Mammary epithelial cell (primary cell): ENCODE results near the gene AQP6.

Experiments used
- CTCF ChIP-seq, 2 donors: IDR thresholded peaks in 1 of 2; conservative IDR thresholded peaks in 1 of 2; 2 replicates each; pipeline ENCODE4 v1.5.1; 2011 to 2012; ENCODE audit warnings: inconsistent platforms in 2 of 2, low read length in 2 of 2, mild to moderate bottlenecking in 2 of 2, control low read depth in 1 of 2, low read depth in 1 of 2; ENCODE audit not compliant: insufficient read depth in 1 of 2; ENCODE audit errors: extremely low read depth in 1 of 2
- EZH2 ChIP-seq: IDR thresholded peaks from 2 replicates; pipeline ENCODE4 v1.6.1; 2012; ENCODE audit warnings: low read length, inconsistent platforms, borderline replicate concordance

- no peak for TF ChIP-seq CTCF (conservative IDR thresholded peaks at IDR 0.05 in 1 of 2, IDR thresholded peaks at IDR 0.05 in 1 of 2; ENCODE audit: extremely low read depth in 1 of 2, insufficient read depth in 1 of 2, low read depth in 1 of 2, low read length in 2 of 2)
- TF ChIP-seq EZH2, result no peak
Measured at GRCh38 chr12:49973361-49973830, 649 bp downstream of the AQP6 start.
